ENCODE data around the gene DIPK1C. TPM values are rescaled to one million over a fixed set of nuclear protein-coding genes. Genes with fewer than 3 reads are reported as not detected.

DIPK1C gene
- total and polyA plus RNA-seq, 2 donors (not counting 1 experiment from before 2014, with no cell fraction given), result not detected

- no peak overlapping the region for H3K4me3 ChIP-seq (ENCODE audit: control extremely low read depth in 1 of 5, extremely low read depth in 1 of 5, insufficient read depth in 1 of 5, low read depth in 2 of 5, low read length in 4 of 5)
- WGBS (ENCODE audit: insufficient coverage), result 100% methylated on average over 2 of the region's 2 CpGs
- TF ChIP-seq EZH2 (IDR thresholded peaks at IDR 0.05; ENCODE audit: borderline replicate concordance, insufficient read depth, low read depth, low read length, poor library complexity, severe bottlenecking), result no peak
- TF ChIP-seq CTCF (IDR thresholded peaks at IDR 0.05), result no peak
Measured at GRCh38 chr18:74420481-74420880, 36.6 kb downstream of the DIPK1C start.

GRCh38 chr18:74419761-74420160 is 37.3 kb downstream of the DIPK1C start:
- Mint-ChIP-seq H3K27ac (no peak overlapping the region), H3K27me3 (peaks cover 18% of the 10 kb centered on the region), H3K9me3 (ENCODE audit: insufficient read depth) (no peaks in the 10 kb centered on the region), H3K4me3 (no peak overlapping the region), H3K4me1 (no peaks in the 10 kb centered on the region)
- DNase-seq (no peak), ATAC-seq (ENCODE audit: low read depth) (no peak)
- Histone ChIP-seq H3K4me1 (ENCODE audit: control insufficient read depth in 2 of 2, insufficient read depth in 2 of 2, low read length in 2 of 2) (no peaks in the 10 kb centered on the region), H3K4me3 (ENCODE audit: control extremely low read depth in 1 of 5, extremely low read depth in 1 of 5, insufficient read depth in 1 of 5, low read depth in 2 of 5, low read length in 4 of 5) (no peak overlapping the region), H3K27me3 (replicated peaks in 1 of 4; ENCODE audit: control extremely low read depth in 1 of 4, control insufficient read depth in 3 of 4, insufficient read depth in 4 of 4, low read length in 3 of 4) (no peaks in the 10 kb centered on the region), H3K9ac (ENCODE audit: low read length) (no peak overlapping the region), H3K27ac (ENCODE audit: low read length in 2 of 2) (no peak overlapping the region), H3K36me3 (replicated peaks in 1 of 2; ENCODE audit: control extremely low read depth in 1 of 2, control insufficient read depth in 1 of 2, extremely low read depth in 1 of 2, insufficient read depth in 2 of 2, low read length in 1 of 2) (no peaks in the 10 kb centered on the region), H3K4me2 (replicated peaks; ENCODE audit: low read depth, low read length, poor library complexity, severe bottlenecking) (no peak overlapping the region), H3K9me3 (ENCODE audit: control extremely low read depth in 1 of 3, control insufficient read depth in 2 of 3, insufficient read depth in 1 of 3, low read length in 2 of 3) (peaks cover 0 to 3% (median 0%) of the 10 kb centered on the region in 3 donors), H4K20me1 (ENCODE audit: control insufficient read depth, insufficient read depth, low read length, poor library complexity, severe bottlenecking) (no peaks in the 10 kb centered on the region), H2AFZ (ENCODE audit: insufficient read depth, low read depth, low read length, poor library complexity, severe bottlenecking) (no peak overlapping the region), H3K79me2 (ENCODE audit: control insufficient read depth, insufficient read depth, low read length) (no peaks in the 10 kb centered on the region)
- POLR2A ChIA-PET, result no interaction called here
- CTCF ChIA-PET, result no interaction called here
- intact Hi-C loops (cut with micrococcal nuclease), result no loop called here
- WGBS (ENCODE audit: insufficient coverage), result 78% methylated on average over 3 of the region's 4 CpGs
- TF ChIP-seq CTCF (IDR thresholded peaks at IDR 0.05) (no peak), EZH2 (IDR thresholded peaks at IDR 0.05; ENCODE audit: borderline replicate concordance, insufficient read depth, low read depth, low read length, poor library complexity, severe bottlenecking) (no peak)

More at GRCh38 chr18:74420481-74420880, 36.6 kb downstream of the DIPK1C start:
- no peaks in the 10 kb centered on the region for H4K20me1 ChIP-seq (ENCODE audit: control insufficient read depth, insufficient read depth, low read length, poor library complexity, severe bottlenecking)
- CTCF ChIA-PET, result no interaction called here
- peaks cover 18% of the 10 kb centered on the region for H3K27me3 Mint-ChIP-seq
- no peak overlapping the region for H3K4me2 ChIP-seq (replicated peaks; ENCODE audit: low read depth, low read length, poor library complexity, severe bottlenecking)
- no peak overlapping the region for H2AFZ ChIP-seq (ENCODE audit: insufficient read depth, low read depth, low read length, poor library complexity, severe bottlenecking)
- peaks cover 0 to 7% (median 0%) of the 10 kb centered on the region in 3 donors for H3K9me3 ChIP-seq (ENCODE audit: control extremely low read depth in 1 of 3, control insufficient read depth in 2 of 3, insufficient read depth in 1 of 3, low read length in 2 of 3)
- no peak overlapping the region for H3K9ac ChIP-seq (ENCODE audit: low read length)
- H3K4me1 Mint-ChIP-seq, result no peaks in the 10 kb centered on the region
- POLR2A ChIA-PET, result no interaction called here
- H3K4me3 Mint-ChIP-seq, result no peak overlapping the region
- H3K27ac ChIP-seq (ENCODE audit: low read length in 2 of 2), result no peak overlapping the region
- H3K36me3 ChIP-seq (replicated peaks in 1 of 2; ENCODE audit: control extremely low read depth in 1 of 2, control insufficient read depth in 1 of 2, extremely low read depth in 1 of 2, insufficient read depth in 2 of 2, low read length in 1 of 2), result no peaks in the 10 kb centered on the region
- H3K79me2 ChIP-seq (ENCODE audit: control insufficient read depth, insufficient read depth, low read length), result no peaks in the 10 kb centered on the region
- H3K4me1 ChIP-seq (ENCODE audit: control insufficient read depth in 2 of 2, insufficient read depth in 2 of 2, low read length in 2 of 2), result no peaks in the 10 kb centered on the region
- ATAC-seq (ENCODE audit: low read depth) (no peak), DNase-seq (no peak)
- intact Hi-C loops (cut with micrococcal nuclease), result no loop called here
- H3K27ac Mint-ChIP-seq, result no peak overlapping the region
- H3K9me3 Mint-ChIP-seq (ENCODE audit: insufficient read depth), result no peaks in the 10 kb centered on the region
- H3K27me3 ChIP-seq (replicated peaks in 1 of 4; ENCODE audit: control extremely low read depth in 1 of 4, control insufficient read depth in 3 of 4, insufficient read depth in 4 of 4, low read length in 3 of 4), result no peaks in the 10 kb centered on the region

All from B cell (primary cell).